HG02981 (cell line): Measurements from ENCODE around the gene CBL.

Experiments used
- ATAC-seq: cut with Tn5 transposase; IDR thresholded peaks from one replicate; pipeline ENCODE4 v1.9.1; 2021; ENCODE audit warnings: mild to moderate bottlenecking, moderate library complexity; ENCODE audit not compliant: unreplicated experiment

The CBL gene

GRCh38 chr11:119306373-119306890, 100.3 kb downstream of the CBL start:
- ATAC-seq, result no peak

GRCh38 chr11:119307219-119307618, 101.1 kb downstream of the CBL start:
- ATAC-seq, result no peak

- ATAC-seq, result no peak
Observed at GRCh38 chr11:119307974-119308373, 101.8 kb downstream of the CBL start.

GRCh38 chr11:119309411-119309810, 103.3 kb downstream of the CBL start:
- ATAC-seq, result no peak

- no peak for ATAC-seq
Observed at GRCh38 chr11:119309953-119310681, 104.0 kb downstream of the CBL start.

GRCh38 chr11:119310682-119311052, 104.5 kb downstream of the CBL start:
- ATAC-seq, result no peak

- no peak for ATAC-seq
Observed at GRCh38 chr11:119314726-119315125, 108.6 kb downstream of the CBL start.

- no peak for ATAC-seq
Observed at GRCh38 chr11:119315131-119316015, 109.2 kb downstream of the CBL start.

- ATAC-seq, result no peak
Observed at GRCh38 chr11:119316016-119316728, 110.0 kb downstream of the CBL start.

- no peak for ATAC-seq
Observed at GRCh38 chr11:119316729-119317591, 110.8 kb downstream of the CBL start, which contains the start of gene MCAM. Gene MCAM, minus strand, starts transcription at chr11:119317130. Its CDS starts 29 bp downstream, at chr11:119317101.

GRCh38 chr11:119317592-119318239, 111.6 kb downstream of the CBL start:
- ATAC-seq, result no peak

- ATAC-seq, result no peak
Observed at GRCh38 chr11:119318240-119319135, 112.3 kb downstream of the CBL start.

- no peak for ATAC-seq
Observed at GRCh38 chr11:119319136-119319699, 113.1 kb downstream of the CBL start.

- no peak for ATAC-seq
Observed at GRCh38 chr11:119319700-119320239, 113.6 kb downstream of the CBL start.

- no peak for ATAC-seq
Observed at GRCh38 chr11:119320240-119320775, 114.2 kb downstream of the CBL start.

GRCh38 chr11:119320776-119321524, 114.8 kb downstream of the CBL start:
- ATAC-seq, result peak; percentile 40

- ATAC-seq, result no peak
Observed at GRCh38 chr11:119322360-119322739, 116.2 kb downstream of the CBL start.
